Effector CD8-positive, alpha-beta T cell (primary cell): ENCODE results near the gene SLC26A4.

Experiments
- DNase-seq: peaks from one replicate; lab custom pipeline; 2025; lab: John Stamatoyannopoulos, UW

The SLC26A4 gene

GRCh38 chr7:107696330-107696946, 35.8 kb downstream of the SLC26A4 start:
- DNase-seq: no peak

- no peak for DNase-seq
Measured at GRCh38 chr7:107697321-107698049, 36.9 kb downstream of the SLC26A4 start.

- no peak for DNase-seq
Measured at GRCh38 chr7:107700570-107700969, 39.9 kb downstream of the SLC26A4 start.

- no peak for DNase-seq
Measured at GRCh38 chr7:107701191-107701590, 40.6 kb downstream of the SLC26A4 start.

- DNase-seq: no peak
Measured at GRCh38 chr7:107703219-107703618, 42.6 kb downstream of the SLC26A4 start.

DNA sequence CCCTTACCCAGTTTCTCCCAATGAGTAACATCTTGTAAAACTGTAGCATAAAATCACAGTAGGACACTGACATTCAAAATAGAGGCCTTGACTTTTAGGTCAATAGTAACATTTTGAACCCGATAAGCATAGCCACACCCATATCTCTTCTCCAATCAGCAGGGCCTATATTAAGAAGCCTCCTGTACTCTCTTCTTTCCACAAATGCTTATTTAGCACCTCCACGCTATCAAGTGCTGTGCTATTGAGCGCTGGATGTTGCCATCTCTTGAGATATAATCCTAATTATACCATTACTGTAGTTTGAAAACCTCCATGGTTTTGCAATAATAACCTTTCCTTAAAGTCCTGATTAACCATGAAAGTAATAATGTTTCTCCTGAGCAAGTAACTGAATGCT, 43.2 kb downstream of the SLC26A4 start:
- no peak for DNase-seq

DNA sequence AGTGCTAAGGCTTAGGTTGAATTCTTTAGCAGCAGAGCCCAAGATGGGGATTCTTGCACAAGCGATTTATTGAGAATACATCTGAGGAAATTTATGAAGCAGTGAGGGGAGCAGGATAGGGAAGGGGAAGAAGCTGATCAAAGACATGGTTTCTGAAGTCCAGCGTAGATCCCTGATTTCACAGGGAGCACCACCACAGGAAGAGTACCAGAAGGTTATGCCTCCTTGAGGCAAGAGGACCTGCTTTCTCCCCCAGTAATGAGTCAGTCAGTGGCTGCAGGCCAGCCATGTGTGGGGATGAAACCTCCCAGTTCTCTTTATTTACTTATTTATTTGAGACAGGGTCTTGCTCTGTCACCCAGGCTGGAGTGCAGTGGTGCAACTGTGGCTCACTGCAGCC, 48.3 kb downstream of the SLC26A4 start:
- DNase-seq: no peak

GRCh38 chr7:107711301-107711700, 50.7 kb downstream of the SLC26A4 start:
- DNase-seq: no peak

DNA sequence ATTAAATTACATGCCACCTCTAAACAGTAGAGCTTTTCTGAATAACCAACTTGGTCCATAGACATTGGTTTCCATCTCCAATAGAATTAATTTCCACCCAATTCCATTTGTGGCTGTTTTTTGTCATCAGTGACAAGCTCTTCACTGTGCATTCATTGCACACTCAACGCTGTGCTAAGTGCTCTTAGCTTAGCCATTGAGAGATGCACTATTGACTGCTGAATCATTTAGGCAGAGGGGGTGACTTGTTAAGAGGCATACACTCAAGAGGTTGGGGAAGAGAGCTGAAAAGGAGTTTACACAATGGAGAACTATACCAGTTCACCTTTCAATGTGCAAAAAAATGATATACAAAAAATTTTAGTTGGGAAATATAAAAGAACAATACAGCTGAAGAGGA, 51.4 kb downstream of the SLC26A4 start:
- DNase-seq: no peak

GRCh38 chr7:107712896-107713295, 52.3 kb downstream of the SLC26A4 start:
- DNase-seq: no peak

GRCh38 chr7:107715531-107715930, 54.9 kb downstream of the SLC26A4 start:
- no peak for DNase-seq

DNA sequence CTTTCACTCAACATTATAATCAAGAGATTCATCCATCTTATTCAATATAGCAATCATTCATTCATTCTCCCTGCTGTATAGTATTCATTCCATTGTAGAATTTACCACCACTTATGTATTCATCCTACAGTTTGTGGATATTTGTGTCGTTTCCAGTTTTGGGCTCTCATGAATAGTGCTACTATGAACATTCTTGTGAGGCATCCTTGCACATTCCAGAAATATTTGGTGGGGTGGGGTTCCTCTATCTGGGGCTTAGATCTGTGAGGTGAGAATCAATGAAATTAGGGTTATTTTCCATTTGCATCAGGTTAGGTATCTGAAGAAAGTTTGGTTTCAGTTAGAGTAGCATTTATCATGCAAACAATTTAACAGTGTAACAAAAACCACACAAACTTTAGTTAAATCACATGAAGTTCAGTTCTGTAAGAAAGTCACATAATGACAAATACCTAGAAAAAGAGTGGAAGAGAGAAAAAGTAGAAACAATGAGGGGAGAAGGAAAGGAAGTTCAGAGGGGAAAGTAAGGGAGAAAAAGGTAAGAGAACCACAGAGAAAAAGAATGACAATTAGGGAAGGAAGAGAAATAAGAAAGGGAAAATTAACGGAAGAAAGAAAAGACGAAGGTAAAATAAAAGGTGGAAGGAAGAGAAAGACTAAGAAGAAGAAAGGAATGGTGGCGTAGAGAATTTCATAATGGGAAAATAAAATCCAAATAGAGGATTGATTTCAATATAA, 58.0 kb downstream of the SLC26A4 start:
- no peak for DNase-seq

DNA sequence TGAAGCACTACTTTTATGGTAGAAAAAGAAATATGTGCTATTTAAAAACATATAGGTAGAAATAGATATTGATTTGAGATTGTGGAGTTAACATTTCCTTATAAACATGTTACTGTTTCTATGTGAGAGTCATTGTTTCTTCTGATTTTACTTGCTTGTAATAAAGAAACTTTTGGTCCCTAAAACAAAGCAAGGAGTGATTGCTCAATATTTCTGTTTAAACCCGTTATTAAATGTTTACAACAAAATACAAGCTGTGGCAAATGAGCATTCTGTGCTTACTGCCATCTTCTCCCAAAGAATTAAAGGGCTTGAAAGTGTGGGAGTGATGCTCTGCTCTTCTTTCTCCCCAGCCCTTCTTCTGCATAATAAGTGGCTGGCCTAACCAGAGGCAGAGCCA, 60.7 kb downstream of the SLC26A4 start:
- DNase-seq: no peak

DNA sequence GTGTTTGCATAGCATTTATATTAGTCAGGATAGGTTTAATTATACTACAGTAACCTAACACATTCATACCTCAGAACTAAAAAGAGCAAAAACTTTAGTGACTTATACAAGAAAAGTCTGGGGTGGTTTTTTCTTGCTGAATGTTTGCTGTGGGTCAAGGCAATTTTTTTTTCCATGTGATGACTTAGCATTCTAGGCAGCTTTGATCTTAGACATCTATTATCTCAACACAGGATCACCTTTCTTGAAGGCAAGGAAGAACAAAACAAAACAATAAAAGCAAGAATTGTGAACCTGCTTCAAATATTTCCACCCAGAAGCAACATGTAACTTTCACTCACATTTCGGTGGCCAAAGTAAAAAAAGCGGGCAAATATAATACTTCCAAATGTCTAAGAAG, 62.6 kb downstream of the SLC26A4 start:
- DNase-seq: no peak

DNA sequence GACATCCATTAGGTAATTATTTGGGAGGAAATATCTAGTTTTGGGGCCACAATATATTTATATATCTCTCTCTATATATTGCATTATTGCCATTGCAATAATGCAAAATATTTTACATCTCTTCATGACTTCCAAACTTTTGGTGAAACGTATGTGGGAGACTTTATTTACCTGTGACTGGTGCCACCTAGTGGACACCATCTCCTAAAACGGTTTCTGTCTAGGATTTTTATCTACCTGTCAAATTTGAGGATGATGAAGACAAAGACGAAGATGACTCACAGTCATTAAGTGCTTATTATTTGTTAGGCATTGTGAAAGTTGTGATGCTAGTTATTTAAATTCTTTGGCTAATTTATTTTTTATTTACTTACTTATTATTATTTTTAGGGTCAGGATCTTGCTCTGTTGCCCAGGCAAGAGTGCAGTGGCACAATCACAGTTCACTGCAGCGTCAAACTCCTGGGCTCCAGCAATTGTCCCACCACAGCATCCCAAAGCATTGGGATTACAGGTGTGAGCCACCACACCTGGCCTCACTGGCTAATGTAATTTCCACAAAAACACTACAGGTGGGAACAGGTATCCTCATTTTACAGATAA, 64.6 kb downstream of the SLC26A4 start:
- DNase-seq: peak; percentile 2

GRCh38 chr7:107726356-107727130, 65.9 kb downstream of the SLC26A4 start:
- DNase-seq: no peak

DNA sequence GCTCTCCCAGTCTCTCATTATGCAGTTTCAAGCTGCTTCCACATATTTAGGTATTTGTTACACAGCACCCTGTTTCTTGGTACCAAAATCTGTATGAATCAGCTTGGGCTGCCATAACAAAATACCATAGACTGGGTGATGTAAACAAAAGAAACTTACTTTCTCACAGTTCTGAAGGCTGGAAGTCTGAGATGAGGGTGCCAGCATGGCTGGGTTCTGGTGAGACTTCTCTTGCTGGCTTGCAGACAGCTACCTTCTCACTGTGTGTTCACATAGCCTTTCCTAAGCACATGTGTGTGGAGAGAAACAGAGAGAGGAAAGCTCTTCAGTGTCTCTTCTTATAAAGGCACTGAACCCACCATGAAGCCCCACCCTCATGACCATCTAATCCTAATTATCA, 67.6 kb downstream of the SLC26A4 start:
- DNase-seq: no peak

DNA sequence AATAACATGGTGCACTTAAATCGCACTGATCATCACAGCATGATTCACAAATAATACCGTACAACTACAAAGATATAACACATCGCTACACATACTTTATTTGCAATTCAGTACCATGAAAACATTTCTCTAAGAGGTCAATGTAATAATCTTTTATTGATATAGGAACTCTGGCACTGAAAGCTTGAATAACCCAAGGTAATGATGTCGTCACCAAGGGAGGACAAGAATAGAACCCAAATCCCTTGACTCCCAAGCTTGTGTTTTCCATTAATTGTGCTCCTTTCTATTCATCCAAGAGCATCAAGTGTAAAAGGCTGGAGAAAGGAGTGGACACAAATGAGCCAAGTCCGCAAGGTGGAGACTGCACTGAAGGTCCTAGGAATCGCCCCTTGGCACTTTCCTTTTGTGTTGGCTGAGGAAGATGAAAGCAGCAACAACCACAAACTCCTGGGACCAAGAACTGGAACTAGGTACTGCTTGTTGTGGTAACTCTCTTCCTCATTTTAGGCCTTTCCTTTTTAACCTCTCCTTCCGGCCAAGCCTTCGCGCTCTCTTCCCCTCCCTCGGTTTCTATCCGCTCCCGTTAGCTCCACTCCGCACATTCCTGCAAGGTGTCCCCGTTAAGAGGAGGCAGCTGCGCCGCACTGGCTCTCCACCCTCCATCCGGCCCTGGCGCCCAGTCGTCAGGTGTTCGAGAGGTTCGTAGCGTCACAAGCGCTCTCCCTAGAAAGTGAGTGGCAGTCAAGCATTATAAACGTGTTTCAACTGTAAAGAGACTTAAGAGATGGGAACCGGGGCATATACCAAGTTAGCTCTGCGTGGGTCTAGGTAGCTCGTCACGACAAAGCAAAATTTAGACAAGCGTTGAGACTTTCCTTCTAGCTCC, 82.3 kb downstream of the SLC26A4 start:
- peak; percentile 58 for DNase-seq

- DNase-seq: peak; percentile 93
Measured at GRCh38 chr7:107743567-107744344, 83.1 kb downstream of the SLC26A4 start, which contains the start of gene CBLL1. Gene CBLL1 (plus strand): TSS chr7:107744142. CDS start chr7:107744164, 22 bp downstream.

DNA sequence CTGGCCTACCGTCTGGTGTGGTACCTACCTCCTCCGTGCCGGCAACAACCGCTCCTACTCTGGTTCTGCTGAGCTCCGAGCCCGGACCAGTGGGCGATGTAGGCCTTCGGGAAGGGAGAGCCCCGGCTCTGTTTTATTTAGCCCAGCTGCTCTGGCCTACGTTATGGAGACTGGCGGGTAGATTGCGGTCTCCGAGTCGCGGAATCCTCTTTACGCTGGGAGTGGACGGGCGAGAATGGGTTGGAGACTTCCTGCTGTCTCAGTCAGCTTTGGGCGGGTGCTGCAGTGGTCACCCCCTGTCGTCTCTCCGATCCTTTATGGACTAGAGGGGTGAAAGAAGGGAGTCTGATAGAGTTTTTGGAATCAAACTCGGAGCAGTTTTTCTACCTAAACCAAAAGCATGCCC, 83.7 kb downstream of the SLC26A4 start:
- DNase-seq: no peak
